Loucy (cell line): ENCODE data around the gene ERC1.

Experiments used
- H2AFZ ChIP-seq: fragments of 200-600 bp; sonication (generic); 2 replicates; pipeline ENCODE4 v1.6.0; 2016; ENCODE audit warnings: antibody characterized with exemption, mild to moderate bottlenecking, low read length, moderate library complexity
- H3F3A ChIP-seq: fragments of 200-600 bp; 2 replicates; pipeline ENCODE4 v1.6.0; 2016; ENCODE audit warnings: antibody characterized with exemption, low read depth, mild to moderate bottlenecking
- H3K27me3 ChIP-seq: fragments of 200-600 bp; sonication (generic); 2 replicates; pipeline ENCODE4 v1.6.1; 2014; ENCODE audit warnings: low read length, mild to moderate bottlenecking; ENCODE audit not compliant: insufficient read depth, poor library complexity, severe bottlenecking
- H3K36me3 ChIP-seq: fragments of 200-600 bp; sonication (generic); 2 replicates; pipeline ENCODE4 v1.6.1; 2016; ENCODE audit warnings: low read length; ENCODE audit not compliant: insufficient read depth
- H3K4me1 ChIP-seq: fragments of 200-600 bp; sonication (generic); 2 replicates; pipeline ENCODE4 v1.5.1; 2014; ENCODE audit warnings: low read length, mild to moderate bottlenecking; ENCODE audit not compliant: insufficient read depth, poor library complexity, severe bottlenecking
- H3K4me2 ChIP-seq: fragments of 200-600 bp; sonication (generic); 2 replicates; pipeline ENCODE4 v1.6.0; 2014; ENCODE audit warnings: antibody characterized with exemption, low read length, low read depth, mild to moderate bottlenecking; ENCODE audit not compliant: poor library complexity, severe bottlenecking
- H3K4me3 ChIP-seq: fragments of 200-600 bp; sonication (generic); 2 replicates; pipeline ENCODE4 v1.5.1; 2014; ENCODE audit warnings: low read length, mild to moderate bottlenecking, mixed read lengths; ENCODE audit not compliant: poor library complexity, severe bottlenecking
- H3K79me2 ChIP-seq: fragments of 200-600 bp; sonication (generic); 2 replicates; pipeline ENCODE4 v1.6.1; 2014; ENCODE audit warnings: low read length; ENCODE audit not compliant: insufficient read depth
- H3K9ac ChIP-seq: fragments of 200-600 bp; sonication (generic); 2 replicates; pipeline ENCODE4 v1.6.0; 2014; ENCODE audit warnings: mild to moderate bottlenecking, low read depth, low read length, moderate library complexity; ENCODE audit not compliant: poor library complexity, severe bottlenecking
- H3K9me2 ChIP-seq: fragments of 200-600 bp; sonication (generic); replicated peaks from 2 replicates; pipeline ENCODE4 v1.6.1; 2016; ENCODE audit warnings: low read depth, low read length, mixed read lengths
- H3K9me3 ChIP-seq: fragments of 200-600 bp; sonication (generic); 2 replicates; pipeline ENCODE4 v1.6.1; 2014; ENCODE audit warnings: mild to moderate bottlenecking, antibody characterized with exemption, low read length, low read depth; ENCODE audit not compliant: insufficient read depth
- H4K20me1 ChIP-seq: fragments of 200-600 bp; sonication (generic); 2 replicates; pipeline ENCODE4 v1.6.0; 2014; ENCODE audit warnings: antibody characterized with exemption, low read length, mild to moderate bottlenecking; ENCODE audit not compliant: insufficient read depth, poor library complexity, severe bottlenecking
- CTCF ChIP-seq: fragments of 200-600 bp; sonication (generic); conservative IDR thresholded peaks from 2 replicates; pipeline ENCODE4 v1.5.1; 2014; ENCODE audit warnings: mild to moderate bottlenecking, antibody characterized with exemption, low read length
- EZH2phosphoT487 ChIP-seq: fragments of 200-600 bp; IDR thresholded peaks from 2 replicates; pipeline ENCODE4 v1.6.1; 2018; ENCODE audit warnings: antibody characterized with exemption, mild to moderate bottlenecking, moderate library complexity, borderline replicate concordance

Gene ERC1

GRCh38 chr12:946212-946611 lies 44.8 kb upstream of the ERC1 start:
- Histone ChIP-seq H3K9ac (peak overlapping the region; percentile 28), H3K4me2 (peak overlapping the region; percentile 19), H3K36me3 (no peaks in the 10 kb centered on the region), H3K4me3 (no peak overlapping the region), H3K4me1 (peaks cover 13% of the 10 kb centered on the region), H3K9me3 (no peaks in the 10 kb centered on the region), H4K20me1 (no peaks in the 10 kb centered on the region), H3K9me2 (no peaks in the 10 kb centered on the region), H2AFZ (no peak overlapping the region), H3F3A (no peaks in the 10 kb centered on the region), H3K79me2 (peaks cover 31% of the 10 kb centered on the region), H3K27me3 (no peaks in the 10 kb centered on the region)
- TF ChIP-seq CTCF, result no peak
- TF ChIP-seq EZH2phosphoT487, result no peak

DNA sequence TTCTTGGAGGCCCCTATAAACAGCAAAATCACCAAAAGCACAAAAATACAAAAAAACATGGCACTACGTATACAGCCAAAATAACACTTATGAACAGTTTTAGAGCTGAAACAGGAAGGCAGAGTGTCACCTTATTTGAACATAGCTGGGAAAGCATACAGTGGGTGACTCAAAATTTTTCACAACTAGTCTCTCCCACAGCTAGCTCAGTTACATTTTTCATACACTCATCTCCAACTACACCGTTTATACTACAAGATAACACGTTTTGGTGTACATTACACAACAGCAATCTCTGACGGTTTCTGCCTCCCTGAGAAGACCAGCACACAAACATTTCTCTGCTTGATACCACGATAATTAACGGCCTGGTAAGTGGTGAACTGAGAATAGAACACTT lies 44.4 kb upstream of the ERC1 start:
- H3K4me1 ChIP-seq, result peaks cover 13% of the 10 kb centered on the region
- H3K27me3 ChIP-seq, result no peaks in the 10 kb centered on the region
- TF ChIP-seq EZH2phosphoT487 (no peak), CTCF (no peak)
- H3K9me2 ChIP-seq, result no peaks in the 10 kb centered on the region
- H3K4me2 ChIP-seq, result peak overlapping the region; percentile 19
- no peaks in the 10 kb centered on the region for H3F3A ChIP-seq
- no peaks in the 10 kb centered on the region for H3K36me3 ChIP-seq
- H3K9ac ChIP-seq, result peak overlapping the region; percentile 28
- no peak overlapping the region for H3K4me3 ChIP-seq
- H2AFZ ChIP-seq, result no peak overlapping the region
- no peaks in the 10 kb centered on the region for H3K9me3 ChIP-seq
- peaks cover 31% of the 10 kb centered on the region for H3K79me2 ChIP-seq
- H4K20me1 ChIP-seq, result no peaks in the 10 kb centered on the region

DNA sequence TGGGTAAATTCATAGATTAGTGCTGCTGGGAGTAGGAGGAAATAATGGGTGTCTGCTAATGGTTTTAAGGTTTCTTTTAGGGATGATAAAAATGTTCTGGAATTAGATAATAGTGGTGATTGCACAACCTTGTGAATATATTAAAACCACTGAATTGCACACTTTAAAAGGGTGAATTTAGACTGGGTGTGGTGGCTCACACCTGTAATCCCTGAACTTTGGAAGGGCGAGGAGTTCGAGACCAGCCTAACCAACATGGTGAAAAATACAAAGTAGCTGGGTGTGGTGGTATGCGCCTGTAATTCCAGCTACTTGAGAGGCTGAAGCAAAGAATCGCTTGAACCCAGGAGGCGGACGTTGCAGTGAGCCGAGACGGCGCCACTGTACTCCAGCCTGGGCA lies 42.8 kb upstream of the ERC1 start:
- peak overlapping the region; percentile 89 for H3K4me2 ChIP-seq
- peaks cover 31% of the 10 kb centered on the region for H3K79me2 ChIP-seq
- peaks cover 13% of the 10 kb centered on the region for H3K4me1 ChIP-seq

More for the DNA sequence above, 42.8 kb upstream of the ERC1 start:
- Histone ChIP-seq H3K9ac (peak overlapping the region; percentile 89), H3K9me3 (no peaks in the 10 kb centered on the region), H3K4me3 (peak overlapping the region; percentile 75), H3K9me2 (no peaks in the 10 kb centered on the region), H2AFZ (no peak overlapping the region), H3F3A (no peaks in the 10 kb centered on the region), H4K20me1 (no peaks in the 10 kb centered on the region), H3K36me3 (no peaks in the 10 kb centered on the region), H3K27me3 (no peaks in the 10 kb centered on the region)
- TF ChIP-seq CTCF (no peak), EZH2phosphoT487 (no peak)
